ENCODE measurements around the gene SRP14. TPM values are rescaled to one million over a fixed set of nuclear protein-coding genes. Genes with fewer than 3 reads are reported as not detected.

Gene SRP14
- total RNA-seq, 2 experiments from 2014 or later, result 124 to 157 TPM

DNA sequence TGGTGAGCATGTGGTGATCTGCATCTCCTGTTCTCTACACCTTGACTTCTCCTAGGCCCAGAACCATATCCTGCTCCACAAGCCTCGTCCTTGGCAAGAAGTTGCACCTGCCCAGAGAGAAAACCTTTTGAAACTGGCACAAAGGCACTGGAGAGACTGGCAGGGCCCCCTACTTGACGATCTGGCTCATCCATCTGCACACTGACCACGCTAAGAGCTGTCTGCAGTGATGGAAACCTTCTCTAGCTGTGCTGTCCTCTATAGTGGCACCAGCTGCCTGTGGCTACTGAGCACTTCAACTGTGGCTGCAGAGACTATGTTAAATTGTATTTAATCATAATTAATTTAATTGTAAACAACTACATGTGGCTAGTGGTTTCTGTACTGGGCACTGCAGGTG lies 26.2 kb upstream of the SRP14 start:
- no peaks in the 10 kb centered on the region for H3K9me3 Mint-ChIP-seq (ENCODE audit: low read depth)
- intact Hi-C loops (cut with DNase I, micrococcal nuclease), result no loop called here
- peak overlapping the region; percentile 66 for H3K27ac Mint-ChIP-seq
- H3K4me1 Mint-ChIP-seq, result peaks cover 19% of the 10 kb centered on the region
- H3K36me3 Mint-ChIP-seq (ENCODE audit: low read depth), result no peaks in the 10 kb centered on the region
- ChIA-PET CTCF (interaction anchor here (1.4 kb wide), 1 partner anchor 33 kb away, joined by 3 read pairs; no protein-coding TSS in a partner anchor), POLR2A (no interaction called here)
- H3K27me3 Mint-ChIP-seq, result no peaks in the 10 kb centered on the region
- no peak for ATAC-seq
- no peak for DNase-seq
- no peak overlapping the region for H3K4me3 Mint-ChIP-seq

DNA sequence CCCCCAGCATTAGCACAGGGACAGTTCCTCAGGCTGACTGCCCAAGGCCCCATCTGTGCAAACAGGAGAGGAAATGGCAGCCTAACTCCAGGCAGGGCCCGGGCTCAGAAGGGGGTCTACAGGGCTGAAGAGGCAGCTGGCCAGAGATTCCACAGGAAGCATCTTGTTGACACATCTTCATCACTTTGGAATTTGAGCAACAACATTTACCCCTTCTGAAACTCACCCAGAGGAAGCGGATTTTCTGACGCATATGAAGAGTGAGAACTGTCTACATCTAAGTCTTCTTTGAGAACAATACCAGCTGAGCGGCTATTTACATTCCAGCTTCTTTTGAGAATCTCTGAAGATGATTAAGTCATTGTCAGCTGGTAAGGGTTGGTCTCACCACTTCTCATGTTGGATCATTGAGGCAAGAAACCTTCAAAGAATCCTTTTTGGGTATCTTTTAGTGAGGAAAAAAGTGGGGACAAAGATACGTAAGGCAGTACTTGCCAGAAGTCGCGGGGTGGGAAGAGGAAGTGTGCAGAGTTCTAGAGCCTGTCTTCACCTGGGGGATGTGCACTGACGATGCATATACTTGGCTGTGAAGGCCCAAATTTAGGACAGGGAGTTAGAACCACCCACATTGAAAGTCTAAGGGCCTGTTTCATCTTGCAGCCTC lies 25.4 kb upstream of the SRP14 start:
- DNase-seq, result peak; percentile 46

DNA sequence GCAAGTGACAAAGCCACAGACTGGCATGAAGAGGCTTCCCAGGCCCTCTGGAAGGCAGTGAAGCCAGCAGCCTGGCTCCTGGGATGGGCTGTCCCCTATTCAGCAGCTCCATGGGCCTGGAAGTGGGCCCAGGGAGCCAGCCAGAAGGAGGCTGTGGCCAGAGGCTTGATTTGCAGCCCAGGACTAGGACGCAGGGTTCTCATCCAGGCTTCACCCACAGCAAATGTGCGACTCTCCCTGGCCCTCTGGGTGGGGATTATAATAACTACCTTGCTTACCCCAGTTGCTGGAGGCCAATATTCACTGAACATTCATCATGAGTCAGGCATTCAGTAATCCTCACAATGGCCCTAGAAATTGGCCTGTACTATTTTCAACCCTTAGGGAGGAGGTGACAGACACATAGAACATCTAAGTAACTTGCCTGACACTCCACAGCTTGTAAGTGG lies 24.6 kb upstream of the SRP14 start:
- POLR2A ChIA-PET, result no interaction called here
- peak; percentile 18 for ATAC-seq
- H3K27me3 Mint-ChIP-seq, result no peaks in the 10 kb centered on the region

More for the DNA sequence above, 25.4 kb upstream of the SRP14 start:
- H3K4me3 Mint-ChIP-seq, result no peak overlapping the region
- ATAC-seq, result peak; percentile 73
- POLR2A ChIA-PET, result no interaction called here
- no peaks in the 10 kb centered on the region for H3K27me3 Mint-ChIP-seq
- CTCF ChIA-PET, result interaction anchor here (0.8 to 1.4 kb wide), 4 partner anchors 19 to 163 kb away, joined by 3 to 4 read pairs (median 4); no protein-coding TSS in a partner anchor
- intact Hi-C loops (cut with DNase I, micrococcal nuclease), result loop anchor here (1.0 to 5.0 kb wide), 2 partner anchors 17 to 43 kb away; partner anchors contain the start of gene BMF (in 1 of the 2)
- H3K27ac Mint-ChIP-seq, result peak overlapping the region; percentile 66
- H3K9me3 Mint-ChIP-seq (ENCODE audit: low read depth), result no peaks in the 10 kb centered on the region
- no peaks in the 10 kb centered on the region for H3K36me3 Mint-ChIP-seq (ENCODE audit: low read depth)
- peaks cover 22% of the 10 kb centered on the region for H3K4me1 Mint-ChIP-seq

DNA sequence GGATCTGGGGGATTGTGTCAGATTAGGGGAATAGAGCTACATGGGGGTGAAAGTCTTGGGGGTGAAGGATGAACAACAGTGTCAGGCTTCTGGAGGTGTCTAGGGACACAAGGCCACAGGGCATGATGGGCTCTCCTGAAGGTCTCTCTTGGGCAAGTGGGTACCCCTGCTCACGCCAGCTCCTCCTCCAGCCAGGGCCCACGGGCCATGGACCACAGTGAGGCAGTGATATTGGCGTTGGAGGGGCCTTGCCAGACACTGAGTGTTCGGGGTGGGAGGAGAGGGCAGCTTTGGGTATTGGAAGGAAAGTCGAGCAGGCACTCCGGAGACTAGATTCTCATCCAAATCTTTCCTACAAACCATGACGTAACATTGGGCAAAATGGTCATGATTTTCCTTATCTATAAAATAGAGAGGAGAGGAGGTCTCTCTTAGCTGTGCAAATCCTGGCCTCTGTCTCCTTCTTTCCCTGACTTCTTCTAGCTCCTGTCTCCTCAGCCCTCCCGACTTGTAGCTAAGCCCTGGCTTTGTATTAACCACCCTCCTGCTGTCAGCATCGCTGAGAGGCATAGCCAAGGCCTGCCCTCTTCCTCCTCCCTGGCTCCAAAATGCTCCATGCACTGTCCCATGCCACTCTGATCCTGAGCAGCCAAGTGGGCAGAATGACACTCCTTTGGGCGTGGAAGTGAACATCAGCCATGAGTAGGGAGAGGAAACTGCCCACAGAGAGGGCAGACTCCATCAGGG lies 24.0 kb upstream of the SRP14 start:
- no peak overlapping the region for H3K27ac Mint-ChIP-seq
- no peaks in the 10 kb centered on the region for H3K27me3 Mint-ChIP-seq
- DNase-seq (no peak), ATAC-seq (no peak)
- intact Hi-C loops (cut with DNase I, micrococcal nuclease), result loop anchor here in 1 of 2 experiments (5.0 kb wide), 1 partner anchor 44 kb away; the partner anchor contains the start of gene BMF
- no peaks in the 10 kb centered on the region for H3K9me3 Mint-ChIP-seq (ENCODE audit: low read depth)
- peaks cover 30% of the 10 kb centered on the region for H3K4me1 Mint-ChIP-seq
- POLR2A ChIA-PET, result no interaction called here
- CTCF ChIA-PET, result interaction anchor here (0.6 to 2.5 kb wide), 6 partner anchors 10 to 45 kb away, joined by 3 to 15 read pairs (median 4); no protein-coding TSS in a partner anchor
- no peak overlapping the region for H3K4me3 Mint-ChIP-seq
- no peaks in the 10 kb centered on the region for H3K36me3 Mint-ChIP-seq (ENCODE audit: low read depth)

More for the DNA sequence above, 24.6 kb upstream of the SRP14 start:
- Mint-ChIP-seq H3K36me3 (ENCODE audit: low read depth) (no peaks in the 10 kb centered on the region), H3K4me3 (no peak overlapping the region), H3K9me3 (ENCODE audit: low read depth) (no peaks in the 10 kb centered on the region), H3K27ac (peak overlapping the region; percentile 66), H3K4me1 (peaks cover 25% of the 10 kb centered on the region)
- CTCF ChIA-PET, result interaction anchor here (0.9 to 2.5 kb wide), 5 partner anchors 9 to 42 kb away, joined by 3 to 15 read pairs (median 4); no protein-coding TSS in a partner anchor
- intact Hi-C loops (cut with DNase I, micrococcal nuclease), result loop anchor here (1.0 to 5.0 kb wide), 2 partner anchors 16 to 44 kb away; partner anchors contain the start of gene BMF (in 1 of the 2)
- no peak for DNase-seq

DNA sequence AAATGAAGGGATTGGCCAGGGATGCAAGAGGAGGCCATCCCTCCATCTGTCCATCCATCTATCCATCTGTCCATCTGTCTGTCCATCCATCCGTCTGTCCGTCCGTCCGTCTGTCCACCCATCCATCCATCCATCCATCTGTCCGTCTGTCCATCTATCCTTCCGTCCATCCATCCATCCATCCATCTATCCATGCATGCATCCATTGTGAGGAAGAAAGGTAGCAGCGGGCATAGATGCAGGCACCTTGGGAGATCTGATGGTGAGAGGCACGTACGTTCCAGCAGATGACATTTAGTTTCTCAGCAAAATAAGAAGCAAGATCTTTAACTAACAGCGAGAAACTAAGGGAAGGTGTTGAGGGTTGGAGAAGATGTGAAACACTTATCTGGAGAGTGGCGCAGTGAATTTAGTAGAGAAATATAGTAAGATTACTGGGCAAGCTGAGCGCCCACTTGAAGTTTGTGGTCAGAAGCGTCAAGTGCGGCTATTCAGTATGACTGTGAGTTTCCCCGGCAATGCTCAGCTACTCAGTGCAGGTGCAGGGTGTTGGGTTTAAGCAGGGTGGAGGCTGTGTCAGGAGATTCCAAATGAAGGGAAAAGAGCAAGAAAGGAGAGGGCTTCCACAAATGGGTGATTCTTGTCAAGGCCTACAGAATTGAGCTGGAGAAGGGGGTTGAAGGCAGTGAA lies 22.4 kb upstream of the SRP14 start:
- intact Hi-C loops (cut with DNase I, micrococcal nuclease), result loop anchor here in 1 of 2 experiments (5.0 kb wide), 1 partner anchor 46 kb away; the partner anchor contains the start of gene BMF
- ATAC-seq (peak; percentile 69), DNase-seq (peak; percentile 64)
- Mint-ChIP-seq H3K9me3 (ENCODE audit: low read depth) (no peaks in the 10 kb centered on the region), H3K4me1 (peaks cover 36% of the 10 kb centered on the region), H3K27ac (no peak overlapping the region), H3K36me3 (ENCODE audit: low read depth) (no peaks in the 10 kb centered on the region), H3K4me3 (no peak overlapping the region), H3K27me3 (no peaks in the 10 kb centered on the region)
- ChIA-PET CTCF (interaction anchor here (0.9 to 3.8 kb wide), 6 partner anchors 14 to 48 kb away, joined by 3 to 18 read pairs (median 6); no protein-coding TSS in a partner anchor), POLR2A (interaction anchor here (0.5 to 0.9 kb wide), 3 partner anchors 13 to 102 kb away, joined by 3 to 6 read pairs (median 4); no protein-coding TSS in a partner anchor)

DNA sequence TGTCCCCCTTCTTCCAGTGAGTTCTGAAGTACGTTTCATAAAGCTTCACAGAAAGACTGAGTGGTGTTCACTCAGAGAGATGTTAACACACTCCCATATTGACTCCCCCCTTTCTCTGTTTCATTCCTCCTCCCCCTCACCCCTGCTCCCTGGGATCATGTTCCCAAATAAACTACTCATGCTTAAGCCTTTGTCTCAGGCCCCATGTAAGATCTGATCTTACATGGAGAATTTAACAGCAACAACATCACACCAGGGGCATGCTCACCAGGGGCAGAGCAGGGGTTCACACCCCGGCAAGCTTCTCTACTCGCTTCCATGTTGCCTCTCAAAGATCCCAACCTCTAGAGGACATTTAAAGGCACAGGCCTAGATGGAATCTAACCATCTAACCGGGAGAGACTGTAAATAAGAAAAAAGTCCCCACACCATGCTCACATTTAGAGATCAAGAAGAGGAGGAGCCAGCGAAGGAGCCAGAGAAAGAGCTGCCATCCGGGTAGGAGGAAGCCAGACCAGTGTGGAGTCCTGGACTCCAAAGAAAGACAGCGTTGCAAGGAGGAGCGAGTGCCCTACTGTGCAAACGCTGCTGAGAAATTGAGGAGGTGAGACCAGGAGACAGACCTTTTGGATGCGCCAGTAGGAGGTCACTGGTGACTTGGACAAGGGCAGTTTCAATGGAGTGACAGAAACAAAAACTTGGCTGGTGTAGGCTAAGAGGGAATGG lies 21.4 kb upstream of the SRP14 start:
- DNase-seq (no peak), ATAC-seq (no peak)
- ChIA-PET CTCF (interaction anchor here (0.6 to 3.8 kb wide), 4 partner anchors 13 to 158 kb away, joined by 3 to 18 read pairs (median 6); no protein-coding TSS in a partner anchor), POLR2A (interaction anchor here (0.5 kb wide), 1 partner anchor 103 kb away, joined by 6 read pairs; no protein-coding TSS in a partner anchor)
- peaks cover 45% of the 10 kb centered on the region for H3K4me1 Mint-ChIP-seq
- H3K9me3 Mint-ChIP-seq (ENCODE audit: low read depth), result no peaks in the 10 kb centered on the region
- no peaks in the 10 kb centered on the region for H3K36me3 Mint-ChIP-seq (ENCODE audit: low read depth)
- no peak overlapping the region for H3K27ac Mint-ChIP-seq
- H3K27me3 Mint-ChIP-seq, result no peaks in the 10 kb centered on the region
- no peak overlapping the region for H3K4me3 Mint-ChIP-seq
- intact Hi-C loops (cut with DNase I, micrococcal nuclease), result loop anchor here in 1 of 2 experiments (5.0 kb wide), 1 partner anchor 47 kb away; the partner anchor contains the start of gene BMF

DNA sequence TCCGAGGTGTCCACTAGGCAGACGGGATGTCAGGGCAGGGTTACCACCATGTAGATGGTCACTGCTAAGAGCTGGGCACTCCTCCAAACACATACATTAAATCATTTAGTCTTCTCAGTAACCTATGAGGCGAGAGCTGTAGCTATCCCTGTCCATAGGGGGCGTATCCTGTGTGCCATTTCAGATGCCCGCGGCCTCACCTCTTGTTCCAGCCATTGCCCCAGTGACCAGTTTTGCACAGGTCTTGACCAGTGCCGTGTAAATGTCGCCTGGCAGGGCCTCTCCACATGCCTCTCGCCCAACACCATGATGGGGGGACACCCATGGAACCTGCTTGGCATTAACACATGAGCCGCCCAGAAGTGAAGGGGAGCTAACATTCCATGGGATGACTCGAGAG lies 20.8 kb upstream of the SRP14 start:
- no peaks in the 10 kb centered on the region for H3K9me3 Mint-ChIP-seq (ENCODE audit: low read depth)
- H3K4me3 Mint-ChIP-seq, result no peak overlapping the region
- POLR2A ChIA-PET, result no interaction called here
- intact Hi-C loops (cut with DNase I, micrococcal nuclease), result loop anchor here in 1 of 2 experiments (5.0 kb wide), 1 partner anchor 47 kb away; the partner anchor contains the start of gene BMF
- H3K36me3 Mint-ChIP-seq (ENCODE audit: low read depth), result no peaks in the 10 kb centered on the region
- no peak overlapping the region for H3K27ac Mint-ChIP-seq
- DNase-seq (no peak), ATAC-seq (no peak)
- CTCF ChIA-PET, result interaction anchor here (0.6 to 3.8 kb wide), 4 partner anchors 9 to 158 kb away, joined by 3 to 18 read pairs (median 6); no protein-coding TSS in a partner anchor
- H3K27me3 Mint-ChIP-seq, result no peaks in the 10 kb centered on the region
- peaks cover 46% of the 10 kb centered on the region for H3K4me1 Mint-ChIP-seq

DNA sequence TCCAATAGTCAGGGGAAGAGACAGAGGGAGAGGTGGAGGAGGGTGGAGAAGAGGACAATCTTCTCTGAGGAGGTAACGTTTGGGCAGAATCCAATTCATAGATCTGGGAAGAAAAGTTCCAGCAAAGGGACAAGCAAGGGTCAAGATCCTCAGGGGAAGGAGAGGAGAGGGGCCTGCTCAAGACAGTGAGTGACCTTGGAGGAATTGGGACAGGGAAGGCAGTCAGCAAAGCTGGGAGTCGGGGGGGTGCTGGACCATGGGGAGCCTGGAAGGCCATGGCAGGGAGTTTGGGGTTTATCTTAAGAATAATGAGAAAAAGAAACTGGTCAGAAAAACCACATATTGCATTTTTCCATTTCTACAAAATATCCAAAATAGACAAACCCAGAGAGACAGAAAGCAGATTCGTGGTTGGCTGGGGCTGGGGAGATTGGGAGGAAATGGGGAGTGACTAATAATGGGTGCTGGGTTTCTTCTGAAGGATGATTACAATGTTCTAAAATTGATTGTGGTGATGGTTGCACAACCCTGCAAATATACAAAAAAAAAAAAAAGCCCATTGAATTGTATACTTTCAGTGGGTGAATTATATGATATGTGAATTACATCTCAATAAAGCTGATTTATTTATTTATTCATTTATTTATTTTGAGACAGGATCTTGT lies 19.6 kb upstream of the SRP14 start:
- Mint-ChIP-seq H3K4me1 (peaks cover 46% of the 10 kb centered on the region), H3K27me3 (no peaks in the 10 kb centered on the region), H3K9me3 (ENCODE audit: low read depth) (no peaks in the 10 kb centered on the region), H3K27ac (peak overlapping the region; percentile 20), H3K36me3 (ENCODE audit: low read depth) (no peaks in the 10 kb centered on the region), H3K4me3 (no peak overlapping the region)
- ATAC-seq (no peak), DNase-seq (peak; percentile 38)
- ChIA-PET POLR2A (interaction anchor here (0.6 kb wide), 1 partner anchor 230 kb away, joined by 3 read pairs; no protein-coding TSS in a partner anchor), CTCF (interaction anchor here (0.6 to 3.8 kb wide), 5 partner anchors 11 to 270 kb away, joined by 3 to 18 read pairs (median 3); no protein-coding TSS in a partner anchor)
- intact Hi-C loops (cut with DNase I, micrococcal nuclease), result no loop called here

DNA sequence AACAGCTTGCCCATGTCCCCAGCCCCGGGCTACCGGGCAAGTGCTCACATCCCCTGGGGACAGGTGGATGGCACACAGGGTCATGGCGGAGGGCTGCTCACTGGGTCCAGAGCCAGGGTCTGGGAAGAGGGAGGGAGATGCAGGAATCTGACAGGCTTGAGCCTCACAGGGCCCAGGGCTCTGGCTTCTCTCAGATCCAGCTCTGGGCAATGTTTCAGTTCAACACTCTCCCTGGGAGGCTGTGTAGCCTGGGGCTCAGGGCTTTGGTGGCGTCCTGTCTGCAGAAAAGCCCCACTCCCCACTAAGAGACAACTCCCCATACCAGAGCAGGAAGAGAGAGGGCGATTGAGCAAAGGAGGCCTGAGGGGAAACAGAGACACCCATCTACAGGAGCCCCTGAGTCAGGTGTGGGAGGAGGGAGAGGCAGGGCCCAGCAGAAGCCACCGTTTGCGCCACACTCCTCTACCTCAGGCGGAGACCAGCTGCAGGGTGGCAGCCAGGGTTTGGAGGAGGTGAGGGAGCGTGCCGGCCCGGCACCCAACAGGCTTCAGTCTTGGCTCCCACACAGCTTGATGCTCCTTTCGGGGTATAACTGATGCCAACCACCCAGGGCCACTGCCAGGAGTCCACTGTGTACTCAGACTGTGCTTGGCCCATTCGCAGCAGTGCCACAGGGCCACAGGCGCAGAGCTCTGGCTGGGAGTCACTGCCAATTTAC lies 16.8 kb upstream of the SRP14 start:
- H3K4me1 Mint-ChIP-seq, result peaks cover 65% of the 10 kb centered on the region
- intact Hi-C loops (cut with DNase I, micrococcal nuclease), result no loop called here
- no peak overlapping the region for H3K4me3 Mint-ChIP-seq
- no peaks in the 10 kb centered on the region for H3K9me3 Mint-ChIP-seq (ENCODE audit: low read depth)
- CTCF ChIA-PET, result interaction anchor here (0.7 to 2.1 kb wide), 6 partner anchors 8 to 281 kb away, joined by 3 to 11 read pairs (median 4); no protein-coding TSS in a partner anchor
- H3K27me3 Mint-ChIP-seq, result no peaks in the 10 kb centered on the region
- no peak overlapping the region for H3K27ac Mint-ChIP-seq
- ATAC-seq (peak; percentile 33), DNase-seq (peak; percentile 40)
- no peaks in the 10 kb centered on the region for H3K36me3 Mint-ChIP-seq (ENCODE audit: low read depth)
- POLR2A ChIA-PET, result interaction anchor here (0.6 kb wide), 1 partner anchor 50 kb away, joined by 3 read pairs; no protein-coding TSS in a partner anchor

All from activated CD4-positive, alpha-beta T cell treated with anti-CD3 and anti-CD28 coated beads for 36 hours (primary cell).